HEK293T (cell line): ENCODE results near the gene UBE2L6.

ENCODE experiments used
- CTBP1 ChIP-seq: fragments of 450-650 bp; IDR thresholded peaks from 2 replicates; pipeline ENCODE4 v1.6.1; 2016; ENCODE audit warnings: borderline replicate concordance
- FOXK2 ChIP-seq: fragments of 450-650 bp; IDR thresholded peaks from 2 replicates; pipeline ENCODE4 v1.6.1; 2016; ENCODE audit warnings: mild to moderate bottlenecking
- FOXM1 ChIP-seq: fragments of 450-650 bp; IDR thresholded peaks from 2 replicates; pipeline ENCODE4 v1.6.1; 2017; ENCODE audit warnings: mild to moderate bottlenecking, borderline replicate concordance
- SP1 ChIP-seq: fragments of 450-650 bp; IDR thresholded peaks from 2 replicates; pipeline ENCODE4 v1.6.1; 2017
- SUZ12 ChIP-seq: fragments of 450-650 bp; IDR thresholded peaks from 2 replicates; pipeline ENCODE4 v1.6.1; 2016; ENCODE audit warnings: mild to moderate bottlenecking

- TF ChIP-seq CTBP1 (no peak), FOXM1 (no peak), FOXK2 (no peak), SP1 (no peak), SUZ12 (no peak)
These were observed 61.0 kb downstream of the UBE2L6 start for GRCh38 chr11:57506522-57506921.
